SU-DHL-6 (cell line): ENCODE data around the gene PDE6H.

Source experiments
- H2AFZ ChIP-seq: fragments of 200-600 bp; sonication (generic); 2 replicates; pipeline ENCODE4 v1.6.1; 2014; ENCODE audit warnings: low read depth, mild to moderate bottlenecking, moderate library complexity, mixed read lengths, antibody characterized with exemption, low read length; ENCODE audit not compliant: severe bottlenecking
- H3F3A ChIP-seq: fragments of 200-600 bp; shearing (Covaris generic); 2 replicates; pipeline ENCODE4 v1.6.0; 2016; ENCODE audit warnings: antibody characterized with exemption, mild to moderate bottlenecking; ENCODE audit not compliant: insufficient read depth
- H3K27ac ChIP-seq: fragments of 200-600 bp; sonication (generic); 2 replicates; pipeline ENCODE4 v1.5.1; 2016; ENCODE audit warnings: low read depth, mild to moderate bottlenecking, low read length, moderate library complexity, mixed read lengths
- H3K27me3 ChIP-seq: fragments of 200-600 bp; sonication (generic), shearing (Covaris generic); 2 replicates; pipeline ENCODE4 v1.6.0; 2014; ENCODE audit warnings: mild to moderate bottlenecking, low read length
- H3K36me3 ChIP-seq: fragments of 200-600 bp; sonication (generic); 2 replicates; pipeline ENCODE4 v1.6.1; 2014; ENCODE audit warnings: mild to moderate bottlenecking, low read length, mixed read lengths
- H3K4me2 ChIP-seq: fragments of 300-600, 200-600 bp; shearing (Covaris generic), sonication (generic); 2 replicates; pipeline ENCODE4 v1.6.0; 2014; ENCODE audit warnings: low read length, low read depth, mild to moderate bottlenecking; ENCODE audit not compliant: poor library complexity, severe bottlenecking
- H3K4me3 ChIP-seq: fragments of 200-600 bp; sonication (generic); 2 replicates; pipeline ENCODE4 v1.5.1; 2014; ENCODE audit warnings: antibody characterized with exemption, low read length, mild to moderate bottlenecking, mixed read lengths; ENCODE audit not compliant: insufficient read depth, poor library complexity, severe bottlenecking
- H3K79me2 ChIP-seq: fragments of 200-600 bp; sonication (generic); 2 replicates; pipeline ENCODE4 v1.6.1; 2014; ENCODE audit warnings: mild to moderate bottlenecking, low read length, moderate library complexity; ENCODE audit not compliant: insufficient read depth
- H3K9ac ChIP-seq: fragments of 200-600 bp; sonication (generic); 2 replicates; pipeline ENCODE4 v1.7.0; 2014; ENCODE audit warnings: mild to moderate bottlenecking, low read length
- H3K9me2 ChIP-seq: fragments of 200-600 bp; sonication (generic); replicated peaks from 2 replicates; pipeline ENCODE4 v1.6.1; 2014; ENCODE audit warnings: low read length; ENCODE audit not compliant: insufficient read depth
- H3K9me3 ChIP-seq: fragments of 200-600 bp; sonication (generic); 2 replicates; pipeline ENCODE4 v1.6.1; 2014; ENCODE audit warnings: low read length, mixed read lengths; ENCODE audit not compliant: insufficient read depth
- H4K20me1 ChIP-seq: fragments of 200-600 bp; sonication (generic); 2 replicates; pipeline ENCODE4 v1.6.1; 2014; ENCODE audit warnings: low read depth, mild to moderate bottlenecking, antibody characterized with exemption, low read length, moderate library complexity, mixed read lengths
- CTCF ChIP-seq: fragments of 200-600 bp; sonication (generic); IDR thresholded peaks from one replicate; pipeline ENCODE4 v1.5.1; 2017; ENCODE audit warnings: antibody characterized with exemption, mild to moderate bottlenecking, low read length, moderate library complexity; ENCODE audit not compliant: insufficient read depth, poor library complexity, severe bottlenecking
- EZH2phosphoT487 ChIP-seq: fragments of 200-600 bp; sonication (generic), shearing (Covaris generic); conservative IDR thresholded peaks from 2 replicates; pipeline ENCODE4 v1.6.1; 2018; ENCODE audit warnings: mild to moderate bottlenecking, antibody characterized with exemption, low read length, moderate library complexity, mixed read lengths

PDE6H gene

GRCh38 chr12:14959126-14959440 is 13.8 kb upstream of the PDE6H start:
- peak overlapping the region; percentile 95 for H3K4me3 ChIP-seq
- H4K20me1 ChIP-seq, result peaks cover 15% of the 10 kb centered on the region; the same call in 1 of the 2 replicates
- H3K9me2 ChIP-seq, result no peaks in the 10 kb centered on the region
- H3K79me2 ChIP-seq, result peaks cover 73% of the 10 kb centered on the region
- peak overlapping the region; percentile 96 for H3K27ac ChIP-seq
- H3K4me2 ChIP-seq, result peak overlapping the region; percentile 98
- H3K27me3 ChIP-seq, result no peaks in the 10 kb centered on the region
- peak overlapping the region; percentile 86 for H3K9ac ChIP-seq
- H3F3A ChIP-seq, result peaks cover 72% of the 10 kb centered on the region
- no peak overlapping the region for H2AFZ ChIP-seq
- no peaks in the 10 kb centered on the region for H3K9me3 ChIP-seq
- H3K36me3 ChIP-seq, result no peaks in the 10 kb centered on the region
- TF ChIP-seq CTCF, result no peak
- TF ChIP-seq EZH2phosphoT487, result no peak

GRCh38 chr12:14959463-14959862 is 13.4 kb upstream of the PDE6H start:
- Histone ChIP-seq H3K9ac (peak overlapping the region; percentile 86), H3K9me2 (no peaks in the 10 kb centered on the region), H2AFZ (no peak overlapping the region), H3K4me3 (peak overlapping the region; percentile 95), H4K20me1 (peaks cover 14% of the 10 kb centered on the region; the same call in 1 of the 2 replicates), H3K27me3 (no peaks in the 10 kb centered on the region), H3K79me2 (peaks cover 69% of the 10 kb centered on the region), H3K27ac (peak overlapping the region; percentile 96), H3K36me3 (no peaks in the 10 kb centered on the region), H3K4me2 (peak overlapping the region; percentile 98), H3F3A (peaks cover 70% of the 10 kb centered on the region), H3K9me3 (no peaks in the 10 kb centered on the region)
- TF ChIP-seq CTCF (no peak), EZH2phosphoT487 (no peak)

- H3K27ac ChIP-seq, result peak overlapping the region; percentile 96
- H3K9ac ChIP-seq, result peak overlapping the region; percentile 86
- H3K4me3 ChIP-seq, result peak overlapping the region; percentile 95
- 0 out of 2 replicates have a peak, but pooled peaks cover 10% of the 10 kb centered on the region for H4K20me1 ChIP-seq
- H3K27me3 ChIP-seq, result no peaks in the 10 kb centered on the region
- H3K36me3 ChIP-seq, result no peaks in the 10 kb centered on the region
- H3K9me3 ChIP-seq, result no peaks in the 10 kb centered on the region
- no peaks in the 10 kb centered on the region for H3K9me2 ChIP-seq
- peak overlapping the region; percentile 98 for H3K4me2 ChIP-seq
- TF ChIP-seq CTCF, result no peak
- no peak for TF ChIP-seq EZH2phosphoT487
- H2AFZ ChIP-seq, result no peak overlapping the region
- peaks cover 65% of the 10 kb centered on the region for H3F3A ChIP-seq
- H3K79me2 ChIP-seq, result peaks cover 64% of the 10 kb centered on the region
Measured at GRCh38 chr12:14959916-14960496, 12.8 kb upstream of the PDE6H start.
